Kidney (tissue), 14 donors: Measurements from ENCODE around the gene GLIPR1L2. TPM values are rescaled to one million over a fixed set of nuclear protein-coding genes. Genes with fewer than 3 reads are reported as not detected.

Source experiments
- DNase-seq, 5 donors: peaks; one replicate each; pipeline ENCODE4 v3.0.0-alpha.2; 2013 to 2020
- FAIRE-seq: peaks from 2 replicates; lab custom pipeline; 2012; peaks lifted over from hg19 to GRCh38; lab: Jason Lieb, UNC
- H3K27ac ChIP-seq, 2 donors: one replicate each; pipeline ENCODE4 v1.7.0; 2013; ENCODE audit warnings: low read depth in 2 of 2, low read length in 2 of 2, inconsistent platforms in 1 of 2
- H3K27me3 ChIP-seq: one replicate; pipeline ENCODE4 v1.7.1; 2013; ENCODE audit warnings: low read length, inconsistent platforms; ENCODE audit not compliant: control insufficient read depth, insufficient read depth
- H3K36me3 ChIP-seq, 3 donors: one replicate each; pipeline versions ENCODE4 v1.7.0 to v1.7.1; 2013; ENCODE audit warnings: low read length in 3 of 3, control low read depth in 1 of 3, inconsistent platforms in 1 of 3; ENCODE audit not compliant: insufficient read depth in 3 of 3, control insufficient read depth in 2 of 3
- H3K4me1 ChIP-seq, 3 donors: one replicate each; pipeline versions ENCODE4 v1.7.0 to v1.7.1; 2013; ENCODE audit warnings: low read length in 3 of 3, inconsistent platforms in 1 of 3, low read depth in 1 of 3; ENCODE audit not compliant: control insufficient read depth in 2 of 3, insufficient read depth in 2 of 3
- H3K4me3 ChIP-seq, 3 donors: one replicate each; pipeline versions ENCODE4 v1.7.0 to v1.8.1; 2013; ENCODE audit warnings: low read length in 3 of 3, control low read depth in 1 of 3, inconsistent platforms in 1 of 3
- H3K9ac ChIP-seq, 3 donors: one replicate each; pipeline versions ENCODE4 v1.7.0 to v1.7.1; 2013; ENCODE audit warnings: low read length in 3 of 3, control low read depth in 1 of 3, inconsistent platforms in 1 of 3
- H3K9me3 ChIP-seq, 3 donors: one replicate each; pipeline versions ENCODE4 v1.7.0 to v1.7.1; 2013; ENCODE audit warnings: low read length in 3 of 3, control low read depth in 1 of 3, inconsistent platforms in 1 of 3; ENCODE audit not compliant: control insufficient read depth in 2 of 3, insufficient read depth in 1 of 3
- intact Hi-C: fragments of 100-400 bp; cut with DNase I; formaldehyde crosslinking; loops from one replicate; pipeline ENCODE4 v1.11.1; 2022
- polyA plus RNA-seq: library from polyadenylated mRNA; stranded (reverse); fragments of 350-450 nt; fragmentation: Illumina TruSeq; extraction: RNeasy Lipid Tissue Mini Kit (QIAGEN cat#74804); gene quantifications from one replicate; pipeline ENCODE4 v1.2.3, GENCODE V29; 2014; ENCODE audit warnings: low read depth, low replicate concordance; ENCODE audit not compliant: insufficient read depth
- total RNA-seq: library from RNA; stranded (reverse); fragmentation: NEBNext Ultra II Directional; extraction: Animal tissue kit (Norgen Biotek cat#: 25700); gene quantifications from one replicate; pipeline ENCODE4 v1.2.1, GENCODE V29; 2021
- TF ChIP-seq, protein P1 (sequence below): IDR thresholded peaks from 3 replicates; pipeline ENCODE4 v1.5.1; 2012; ENCODE audit warnings: mild to moderate bottlenecking, moderate library complexity, borderline replicate concordance; ENCODE audit not compliant: insufficient read depth; ENCODE audit errors: extremely low read depth
- donor health status: control.
- donor health status: control.
- donor health status: control.
- donor health status: control.
- donor health status: control.
- donor health status: DM: yes; HTN: yes; CAD: no.
- donor health status: Normal renal cell carcinoma (clear cell type).

GLIPR1L2 gene
- total and polyA plus RNA-seq, 2 donors from 2014 or later: 0.65 to 1.1 TPM

DNA sequence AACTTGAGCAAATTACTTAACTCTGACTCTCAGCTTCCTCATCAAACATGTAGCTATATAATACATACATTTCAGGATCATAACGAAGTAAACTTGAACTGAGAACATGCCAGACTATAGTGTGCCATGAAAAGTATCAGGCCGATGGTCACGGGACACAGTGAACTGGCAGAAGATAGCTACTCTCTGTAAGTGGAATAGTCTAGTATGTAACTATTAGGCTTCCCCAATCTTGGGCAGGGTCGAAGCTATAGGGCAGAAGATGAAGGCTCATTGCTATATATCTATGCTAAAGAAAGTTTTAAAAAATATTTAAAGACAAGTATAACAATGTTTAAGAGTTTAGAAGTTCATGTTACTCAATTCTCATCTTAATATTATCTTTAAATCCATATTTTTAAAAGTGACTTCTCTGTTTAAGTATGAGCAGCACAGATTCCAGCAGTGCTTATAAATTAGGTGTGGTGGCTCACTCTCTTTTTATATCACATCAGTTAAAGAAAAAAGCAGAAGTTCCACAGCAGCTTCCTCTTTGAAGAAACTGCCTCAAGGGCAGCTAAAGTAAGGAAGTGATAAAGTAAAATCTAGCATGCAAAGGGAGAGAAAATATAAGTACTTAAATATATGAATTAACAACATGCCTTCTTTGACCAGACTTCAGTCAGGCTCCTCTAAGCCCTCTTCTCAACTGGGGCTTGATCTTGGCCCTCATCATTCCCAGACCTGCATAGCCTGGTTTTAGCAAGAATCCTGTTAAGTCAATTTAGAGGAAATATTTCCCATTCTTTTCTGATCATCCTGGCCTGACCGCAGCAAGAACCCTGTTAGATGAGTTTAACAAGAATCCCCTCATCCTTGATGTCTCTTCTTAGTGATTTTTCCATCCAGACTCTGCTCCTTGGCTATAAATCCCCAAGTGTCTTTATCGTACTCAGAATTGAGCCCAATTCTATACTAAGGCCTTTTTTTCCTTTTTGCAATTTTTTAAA lies 81.3 kb downstream of the GLIPR1L2 start:
- DNase-seq (no peak), FAIRE-seq (no peak)
- H3K4me3 ChIP-seq: no peak overlapping the region
- TF ChIP-seq, protein P1, sequence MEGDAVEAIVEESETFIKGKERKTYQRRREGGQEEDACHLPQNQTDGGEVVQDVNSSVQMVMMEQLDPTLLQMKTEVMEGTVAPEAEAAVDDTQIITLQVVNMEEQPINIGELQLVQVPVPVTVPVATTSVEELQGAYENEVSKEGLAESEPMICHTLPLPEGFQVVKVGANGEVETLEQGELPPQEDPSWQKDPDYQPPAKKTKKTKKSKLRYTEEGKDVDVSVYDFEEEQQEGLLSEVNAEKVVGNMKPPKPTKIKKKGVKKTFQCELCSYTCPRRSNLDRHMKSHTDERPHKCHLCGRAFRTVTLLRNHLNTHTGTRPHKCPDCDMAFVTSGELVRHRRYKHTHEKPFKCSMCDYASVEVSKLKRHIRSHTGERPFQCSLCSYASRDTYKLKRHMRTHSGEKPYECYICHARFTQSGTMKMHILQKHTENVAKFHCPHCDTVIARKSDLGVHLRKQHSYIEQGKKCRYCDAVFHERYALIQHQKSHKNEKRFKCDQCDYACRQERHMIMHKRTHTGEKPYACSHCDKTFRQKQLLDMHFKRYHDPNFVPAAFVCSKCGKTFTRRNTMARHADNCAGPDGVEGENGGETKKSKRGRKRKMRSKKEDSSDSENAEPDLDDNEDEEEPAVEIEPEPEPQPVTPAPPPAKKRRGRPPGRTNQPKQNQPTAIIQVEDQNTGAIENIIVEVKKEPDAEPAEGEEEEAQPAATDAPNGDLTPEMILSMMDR: no peak
- no peaks in the 10 kb centered on the region for H3K4me1 ChIP-seq
- H3K9me3 ChIP-seq: no peaks in the 10 kb centered on the region
- no peaks in the 10 kb centered on the region for H3K36me3 ChIP-seq
- no peaks in the 10 kb centered on the region for H3K27me3 ChIP-seq
- no peak overlapping the region for H3K27ac ChIP-seq
- H3K9ac ChIP-seq: no peak overlapping the region
- intact Hi-C loops: no loop called here

DNA sequence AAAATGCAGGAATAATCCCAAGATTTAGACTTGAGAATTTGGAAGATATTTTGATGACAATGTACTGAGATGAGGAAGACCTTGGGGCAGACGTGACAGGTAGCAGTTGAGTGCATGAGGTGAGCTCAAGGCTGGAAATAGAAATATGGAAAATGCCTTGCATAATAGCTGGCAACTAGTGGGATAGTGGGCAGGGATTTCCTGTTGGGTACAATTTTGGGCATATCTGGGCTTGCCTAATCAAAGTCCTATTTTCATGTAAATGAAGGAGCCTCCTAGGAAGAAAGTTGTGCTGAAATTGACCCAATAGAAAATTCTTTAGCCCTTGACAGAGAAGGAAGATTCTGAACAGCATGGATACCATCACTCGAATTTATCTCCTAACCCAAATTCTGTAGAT lies 83.2 kb downstream of the GLIPR1L2 start:
- DNase-seq: no peak
- H3K4me3 ChIP-seq: no peak overlapping the region
- no peaks in the 10 kb centered on the region for H3K36me3 ChIP-seq
- TF ChIP-seq, protein P1: no peak
- no peaks in the 10 kb centered on the region for H3K4me1 ChIP-seq
- no peak overlapping the region for H3K9ac ChIP-seq
- no peaks in the 10 kb centered on the region for H3K27me3 ChIP-seq
- intact Hi-C loops: no loop called here
- FAIRE-seq: no peak
- H3K27ac ChIP-seq: no peak overlapping the region
- H3K9me3 ChIP-seq: no peaks in the 10 kb centered on the region

DNA sequence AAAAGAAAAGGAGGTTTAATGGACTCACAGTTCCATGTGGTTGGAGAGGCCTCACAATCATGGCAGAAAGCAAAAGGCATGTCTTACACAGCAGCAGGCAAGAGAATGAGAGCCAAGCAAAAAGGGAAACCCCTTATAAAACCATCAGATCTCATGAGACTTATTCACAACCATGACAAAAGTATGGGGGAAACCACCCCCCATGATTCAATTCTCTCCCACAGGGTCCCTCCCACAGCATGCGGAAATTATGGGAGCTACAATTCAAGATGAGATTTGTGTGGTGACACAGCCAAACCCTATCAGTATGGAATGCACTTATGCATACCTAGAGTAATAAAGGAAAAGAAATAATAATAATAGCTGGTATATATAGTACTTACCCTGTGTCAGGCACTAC lies 85.2 kb downstream of the GLIPR1L2 start:
- Histone ChIP-seq H3K4me3 (no peak overlapping the region), H3K27ac (no peak overlapping the region), H3K36me3 (no peaks in the 10 kb centered on the region), H3K9ac (no peak overlapping the region), H3K27me3 (no peaks in the 10 kb centered on the region), H3K9me3 (no peaks in the 10 kb centered on the region), H3K4me1 (no peaks in the 10 kb centered on the region)
- TF ChIP-seq, protein P1: no peak
- FAIRE-seq (no peak), DNase-seq (no peak)
- intact Hi-C loops: no loop called here
